ENCODE measurements around the gene ENPP1. TPM values are rescaled to one million over a fixed set of nuclear protein-coding genes. Genes with fewer than 3 reads are reported as not detected.
A peak's percentile ranks its signal among the peaks of the same experiment; 100 is the strongest.

Gene ENPP1
- total RNA-seq, 1 donor, result 16.3 TPM

DNA sequence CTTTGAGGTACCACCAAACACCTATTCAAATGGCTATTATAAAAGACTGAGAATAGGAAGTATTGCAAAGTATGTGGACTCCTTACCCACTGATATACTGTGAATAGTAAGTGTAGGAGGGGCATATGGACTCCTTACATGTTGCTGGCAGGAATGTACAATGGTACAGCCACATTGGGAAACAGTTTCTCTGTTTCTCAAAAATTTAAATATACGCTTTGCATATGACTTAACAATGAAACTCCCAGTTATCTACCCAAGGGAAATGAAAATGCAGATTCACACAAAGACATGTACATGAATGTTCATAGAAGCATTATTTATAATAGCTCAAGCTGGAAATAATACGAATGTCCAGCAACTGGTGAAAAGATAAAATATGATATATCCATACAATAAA is 5.5 kb upstream of the ENPP1 start:
- Histone ChIP-seq H3K4me2 (ENCODE audit: insufficient read depth, low read length) (no peak overlapping the region), H3K4me1 (ENCODE audit: insufficient read depth, low read length) (peaks cover 9% of the 10 kb centered on the region), H3K27ac (ENCODE audit: low read depth, low read length) (no peak overlapping the region)

DNA sequence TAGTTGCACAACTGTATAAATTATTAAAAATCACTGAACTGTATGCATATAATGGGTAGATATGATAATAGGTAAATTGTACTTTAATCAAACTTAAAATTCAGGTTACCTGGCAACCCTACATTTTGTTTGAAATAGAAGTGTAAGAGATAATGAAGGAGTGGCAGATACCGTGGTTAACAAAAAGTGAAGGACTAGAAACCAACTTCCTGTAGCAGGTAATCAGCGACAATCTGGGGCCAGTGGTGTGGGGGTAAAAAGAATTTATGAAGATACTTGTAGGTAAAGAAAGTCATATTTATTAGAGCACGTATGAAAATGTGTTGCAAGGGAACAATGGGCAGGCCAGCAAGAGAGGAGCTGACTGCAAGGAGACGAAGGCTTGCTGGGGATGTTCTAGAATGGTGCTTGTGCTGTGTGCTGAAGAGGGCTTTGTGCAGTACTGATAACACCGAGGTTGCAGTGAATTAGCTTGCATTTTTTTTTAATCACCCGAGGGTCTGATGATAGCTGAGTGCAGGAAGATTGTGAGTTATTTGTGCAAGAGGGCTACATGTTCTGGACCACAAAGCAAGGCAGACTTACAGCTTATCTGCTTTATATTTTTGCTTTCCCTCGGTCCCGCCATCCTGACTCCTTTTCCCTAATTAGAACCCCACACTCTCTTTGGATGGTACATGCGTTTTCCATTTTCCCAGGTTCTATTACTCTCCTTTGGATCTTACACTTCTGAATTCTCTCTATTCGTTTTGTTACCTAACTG is 4.6 kb upstream of the ENPP1 start:
- Histone ChIP-seq H3K4me1 (ENCODE audit: insufficient read depth, low read length) (peaks cover 10% of the 10 kb centered on the region), H2AFZ (ENCODE audit: low read length) (no peak overlapping the region), H3K36me3 (ENCODE audit: insufficient read depth, low read length) (no peaks in the 10 kb centered on the region), H3K27ac (ENCODE audit: low read depth, low read length) (no peak overlapping the region), H4K20me1 (ENCODE audit: insufficient read depth, low read length) (no peaks in the 10 kb centered on the region), H3K4me2 (ENCODE audit: insufficient read depth, low read length) (no peak overlapping the region), H3K9me3 (ENCODE audit: low read depth, low read length) (no peaks in the 10 kb centered on the region), H3K79me2 (ENCODE audit: insufficient read depth, low read length) (peaks cover 2% of the 10 kb centered on the region), H3K4me3 (ENCODE audit: insufficient read depth, low read length) (no peak overlapping the region), H3K27me3 (ENCODE audit: insufficient read depth, low read length) (no peaks in the 10 kb centered on the region)
- TF ChIP-seq, protein P1, sequence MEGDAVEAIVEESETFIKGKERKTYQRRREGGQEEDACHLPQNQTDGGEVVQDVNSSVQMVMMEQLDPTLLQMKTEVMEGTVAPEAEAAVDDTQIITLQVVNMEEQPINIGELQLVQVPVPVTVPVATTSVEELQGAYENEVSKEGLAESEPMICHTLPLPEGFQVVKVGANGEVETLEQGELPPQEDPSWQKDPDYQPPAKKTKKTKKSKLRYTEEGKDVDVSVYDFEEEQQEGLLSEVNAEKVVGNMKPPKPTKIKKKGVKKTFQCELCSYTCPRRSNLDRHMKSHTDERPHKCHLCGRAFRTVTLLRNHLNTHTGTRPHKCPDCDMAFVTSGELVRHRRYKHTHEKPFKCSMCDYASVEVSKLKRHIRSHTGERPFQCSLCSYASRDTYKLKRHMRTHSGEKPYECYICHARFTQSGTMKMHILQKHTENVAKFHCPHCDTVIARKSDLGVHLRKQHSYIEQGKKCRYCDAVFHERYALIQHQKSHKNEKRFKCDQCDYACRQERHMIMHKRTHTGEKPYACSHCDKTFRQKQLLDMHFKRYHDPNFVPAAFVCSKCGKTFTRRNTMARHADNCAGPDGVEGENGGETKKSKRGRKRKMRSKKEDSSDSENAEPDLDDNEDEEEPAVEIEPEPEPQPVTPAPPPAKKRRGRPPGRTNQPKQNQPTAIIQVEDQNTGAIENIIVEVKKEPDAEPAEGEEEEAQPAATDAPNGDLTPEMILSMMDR (IDR thresholded peaks at IDR 0.05; ENCODE audit: extremely low read depth, low read depth, low read length), result no peak
- no peak for DNase-seq (ENCODE audit: insufficient read length, low spot score, missing footprints)

More for the DNA sequence above, 5.5 kb upstream of the ENPP1 start:
- H3K4me3 ChIP-seq (ENCODE audit: insufficient read depth, low read length), result no peak overlapping the region
- no peaks in the 10 kb centered on the region for H3K9me3 ChIP-seq (ENCODE audit: low read depth, low read length)
- TF ChIP-seq, protein P1 (IDR thresholded peaks at IDR 0.05; ENCODE audit: extremely low read depth, low read depth, low read length), result no peak
- H3K27me3 ChIP-seq (ENCODE audit: insufficient read depth, low read length), result no peaks in the 10 kb centered on the region
- no peak for DNase-seq (ENCODE audit: insufficient read length, low spot score, missing footprints)
- no peaks in the 10 kb centered on the region for H3K79me2 ChIP-seq (ENCODE audit: insufficient read depth, low read length)
- H2AFZ ChIP-seq (ENCODE audit: low read length), result no peak overlapping the region
- H3K36me3 ChIP-seq (ENCODE audit: insufficient read depth, low read length), result no peaks in the 10 kb centered on the region
- H4K20me1 ChIP-seq (ENCODE audit: insufficient read depth, low read length), result no peaks in the 10 kb centered on the region

DNA sequence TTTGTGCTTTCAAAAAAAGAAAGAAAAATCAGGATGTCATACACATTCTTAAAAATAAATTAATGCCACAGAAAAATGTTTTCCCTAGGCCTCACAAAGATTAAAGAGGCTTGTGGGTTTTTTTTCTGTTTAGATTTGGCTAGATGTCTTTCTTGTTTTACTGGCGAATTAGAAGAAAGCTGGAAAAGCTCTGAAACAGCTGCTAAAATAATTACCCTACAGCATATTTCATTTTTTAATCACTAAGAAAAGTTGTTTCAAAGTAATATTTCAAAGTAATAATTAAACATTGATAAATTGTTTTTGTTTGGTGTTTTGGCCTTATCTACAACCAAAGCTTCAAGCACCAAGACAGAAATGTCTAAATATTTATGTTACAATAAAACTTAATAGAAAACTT is 3.7 kb upstream of the ENPP1 start:
- TF ChIP-seq, protein P1 (IDR thresholded peaks at IDR 0.05; ENCODE audit: extremely low read depth, low read depth, low read length), result no peak
- H3K4me1 ChIP-seq (ENCODE audit: insufficient read depth, low read length), result peaks cover 14% of the 10 kb centered on the region

DNA sequence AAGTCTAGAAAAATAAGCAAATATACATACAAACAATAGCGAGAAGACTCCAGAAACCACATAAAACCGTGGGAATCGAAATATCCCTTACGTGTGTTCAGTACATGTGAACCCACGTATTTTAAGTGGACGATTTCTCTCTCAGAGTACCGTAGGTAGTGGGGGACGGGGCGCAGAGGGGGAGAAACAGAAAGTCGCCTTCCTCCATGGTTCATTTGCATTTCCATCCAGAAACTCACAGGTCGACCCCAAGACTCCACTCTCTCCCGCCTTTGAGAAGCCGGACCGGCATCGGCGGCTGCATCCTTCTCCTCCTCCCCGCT is 538 bp upstream of the ENPP1 start:
- DNase-seq (ENCODE audit: insufficient read length, low spot score, missing footprints), result no peak
- Histone ChIP-seq H3K79me2 (ENCODE audit: insufficient read depth, low read length) (peaks cover 39% of the 10 kb centered on the region), H3K4me3 (ENCODE audit: insufficient read depth, low read length) (peak overlapping the region; percentile 81), H3K4me2 (ENCODE audit: insufficient read depth, low read length) (peak overlapping the region; percentile 87), H3K4me1 (ENCODE audit: insufficient read depth, low read length) (peaks cover 14% of the 10 kb centered on the region), H2AFZ (ENCODE audit: low read length) (peak overlapping the region; percentile 93), H3K27ac (ENCODE audit: low read depth, low read length) (peak overlapping the region; percentile 44), H4K20me1 (ENCODE audit: insufficient read depth, low read length) (no peaks in the 10 kb centered on the region), H3K27me3 (ENCODE audit: insufficient read depth, low read length) (no peaks in the 10 kb centered on the region), H3K9me3 (ENCODE audit: low read depth, low read length) (no peaks in the 10 kb centered on the region), H3K36me3 (ENCODE audit: insufficient read depth, low read length) (no peaks in the 10 kb centered on the region)
- TF ChIP-seq, protein P1 (IDR thresholded peaks at IDR 0.05; ENCODE audit: extremely low read depth, low read depth, low read length), result no peak

More for the DNA sequence above, 3.7 kb upstream of the ENPP1 start:
- Histone ChIP-seq H3K9me3 (ENCODE audit: low read depth, low read length) (no peaks in the 10 kb centered on the region), H3K36me3 (ENCODE audit: insufficient read depth, low read length) (no peaks in the 10 kb centered on the region), H3K27ac (ENCODE audit: low read depth, low read length) (no peak overlapping the region), H4K20me1 (ENCODE audit: insufficient read depth, low read length) (no peaks in the 10 kb centered on the region), H3K79me2 (ENCODE audit: insufficient read depth, low read length) (peaks cover 11% of the 10 kb centered on the region), H2AFZ (ENCODE audit: low read length) (no peak overlapping the region), H3K4me2 (ENCODE audit: insufficient read depth, low read length) (no peak overlapping the region), H3K4me3 (ENCODE audit: insufficient read depth, low read length) (no peak overlapping the region), H3K27me3 (ENCODE audit: insufficient read depth, low read length) (no peaks in the 10 kb centered on the region)
- DNase-seq (ENCODE audit: insufficient read length, low spot score, missing footprints), result no peak
